ENCODE measurements around the gene PDHX.

PDHX gene

DNA sequence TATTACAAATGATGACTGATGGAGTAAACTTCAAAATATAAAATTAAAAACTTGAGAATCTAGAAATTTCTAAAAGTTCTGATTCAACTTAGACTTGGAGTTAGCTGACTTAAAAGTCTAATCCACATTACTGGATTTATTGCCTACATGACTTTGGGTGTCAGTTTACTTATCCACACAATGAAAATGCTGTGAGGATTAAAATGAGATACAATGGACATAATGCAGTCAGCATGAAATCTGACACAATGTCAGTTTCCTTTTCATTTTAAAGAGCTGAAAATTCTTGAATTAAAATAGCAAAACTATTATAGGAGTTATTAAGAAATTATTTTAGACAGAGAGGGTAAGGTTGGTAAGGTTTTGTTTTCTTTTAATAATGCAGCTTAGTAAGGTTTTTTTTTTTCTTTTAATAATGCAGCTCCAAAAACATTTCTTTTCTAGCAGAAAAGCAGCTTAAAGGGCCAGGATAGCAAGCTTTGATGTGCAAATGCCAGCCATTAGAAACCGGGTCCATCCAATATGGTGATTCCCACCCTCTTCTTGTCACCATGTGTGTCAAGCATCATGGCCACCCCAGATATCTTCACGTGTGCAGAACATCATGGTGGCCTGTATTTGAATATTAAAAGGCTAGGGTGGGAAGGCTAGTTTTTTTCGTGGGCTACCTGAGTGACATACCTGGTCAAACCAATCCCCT lies 19.1 kb upstream of the PDHX start:
- H3K4me3 ChIP-seq (ENCODE audit: control insufficient read depth, low read depth, low read length): no peak overlapping the region
- DNase-seq (ENCODE audit: low read depth): no peak
- TF ChIP-seq, protein P1, sequence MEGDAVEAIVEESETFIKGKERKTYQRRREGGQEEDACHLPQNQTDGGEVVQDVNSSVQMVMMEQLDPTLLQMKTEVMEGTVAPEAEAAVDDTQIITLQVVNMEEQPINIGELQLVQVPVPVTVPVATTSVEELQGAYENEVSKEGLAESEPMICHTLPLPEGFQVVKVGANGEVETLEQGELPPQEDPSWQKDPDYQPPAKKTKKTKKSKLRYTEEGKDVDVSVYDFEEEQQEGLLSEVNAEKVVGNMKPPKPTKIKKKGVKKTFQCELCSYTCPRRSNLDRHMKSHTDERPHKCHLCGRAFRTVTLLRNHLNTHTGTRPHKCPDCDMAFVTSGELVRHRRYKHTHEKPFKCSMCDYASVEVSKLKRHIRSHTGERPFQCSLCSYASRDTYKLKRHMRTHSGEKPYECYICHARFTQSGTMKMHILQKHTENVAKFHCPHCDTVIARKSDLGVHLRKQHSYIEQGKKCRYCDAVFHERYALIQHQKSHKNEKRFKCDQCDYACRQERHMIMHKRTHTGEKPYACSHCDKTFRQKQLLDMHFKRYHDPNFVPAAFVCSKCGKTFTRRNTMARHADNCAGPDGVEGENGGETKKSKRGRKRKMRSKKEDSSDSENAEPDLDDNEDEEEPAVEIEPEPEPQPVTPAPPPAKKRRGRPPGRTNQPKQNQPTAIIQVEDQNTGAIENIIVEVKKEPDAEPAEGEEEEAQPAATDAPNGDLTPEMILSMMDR (conservative IDR thresholded peaks at IDR 0.05; ENCODE audit: control insufficient read depth, insufficient read depth, low read depth, low read length): no peak

DNA sequence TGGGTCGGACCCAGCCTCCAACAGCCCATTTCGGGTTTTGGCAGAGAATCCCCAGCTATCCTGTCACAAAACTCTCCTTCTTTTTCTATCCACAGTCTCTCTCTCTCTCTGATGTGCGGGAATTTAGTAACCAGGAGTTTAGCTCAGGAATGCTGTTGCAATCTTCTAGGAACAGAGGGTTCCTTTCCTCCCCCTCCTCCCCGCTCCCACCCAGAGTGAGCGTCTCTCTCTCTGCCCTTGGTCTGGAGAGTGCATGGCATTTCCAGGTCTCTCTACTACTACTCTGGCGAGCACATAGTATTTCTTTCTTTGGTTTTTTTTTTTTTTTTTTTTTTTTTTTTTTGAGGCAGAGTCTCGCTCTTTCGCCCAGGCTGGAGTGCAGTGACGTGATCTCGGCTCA lies 17.9 kb upstream of the PDHX start:
- TF ChIP-seq, protein P1 (conservative IDR thresholded peaks at IDR 0.05; ENCODE audit: control insufficient read depth, insufficient read depth, low read depth, low read length): no peak
- H3K4me3 ChIP-seq (ENCODE audit: control insufficient read depth, low read depth, low read length): no peak overlapping the region
- DNase-seq (ENCODE audit: low read depth): no peak

GRCh38 chr11:34899633-34900016 lies 16.8 kb upstream of the PDHX start:
- H3K4me3 ChIP-seq (ENCODE audit: control insufficient read depth, low read depth, low read length): no peak overlapping the region
- TF ChIP-seq, protein P1 (conservative IDR thresholded peaks at IDR 0.05; ENCODE audit: control insufficient read depth, insufficient read depth, low read depth, low read length): no peak
- DNase-seq (ENCODE audit: low read depth): no peak

- DNase-seq (ENCODE audit: low read depth): no peak
- TF ChIP-seq, protein P1 (conservative IDR thresholded peaks at IDR 0.05; ENCODE audit: control insufficient read depth, insufficient read depth, low read depth, low read length): no peak
- H3K4me3 ChIP-seq (ENCODE audit: control insufficient read depth, low read depth, low read length): no peak overlapping the region
These were observed 11.9 kb upstream of the PDHX start for GRCh38 chr11:34904421-34904955.

DNA sequence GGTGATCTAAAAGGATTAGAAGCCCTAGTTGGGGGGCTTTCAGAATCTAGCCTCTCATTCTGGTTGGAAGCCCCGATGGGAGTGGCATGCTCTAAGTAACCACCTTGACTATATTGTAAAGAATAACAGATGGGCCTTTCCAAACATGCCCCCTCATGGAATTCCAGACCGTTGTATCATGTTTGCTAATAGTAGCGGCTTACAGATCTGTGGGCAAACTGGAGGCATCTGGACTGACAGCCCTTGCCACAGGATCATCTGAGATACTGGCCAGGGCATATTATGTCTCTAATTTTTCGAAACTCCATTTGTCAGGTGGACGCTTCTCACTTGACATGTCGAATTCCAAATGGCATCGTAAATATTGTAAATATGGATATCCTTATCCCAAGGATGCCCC lies 10.8 kb upstream of the PDHX start:
- TF ChIP-seq, protein P1 (conservative IDR thresholded peaks at IDR 0.05; ENCODE audit: control insufficient read depth, insufficient read depth, low read depth, low read length): no peak
- no peak overlapping the region for H3K4me3 ChIP-seq (ENCODE audit: control insufficient read depth, low read depth, low read length)
- DNase-seq (ENCODE audit: low read depth): no peak

DNA sequence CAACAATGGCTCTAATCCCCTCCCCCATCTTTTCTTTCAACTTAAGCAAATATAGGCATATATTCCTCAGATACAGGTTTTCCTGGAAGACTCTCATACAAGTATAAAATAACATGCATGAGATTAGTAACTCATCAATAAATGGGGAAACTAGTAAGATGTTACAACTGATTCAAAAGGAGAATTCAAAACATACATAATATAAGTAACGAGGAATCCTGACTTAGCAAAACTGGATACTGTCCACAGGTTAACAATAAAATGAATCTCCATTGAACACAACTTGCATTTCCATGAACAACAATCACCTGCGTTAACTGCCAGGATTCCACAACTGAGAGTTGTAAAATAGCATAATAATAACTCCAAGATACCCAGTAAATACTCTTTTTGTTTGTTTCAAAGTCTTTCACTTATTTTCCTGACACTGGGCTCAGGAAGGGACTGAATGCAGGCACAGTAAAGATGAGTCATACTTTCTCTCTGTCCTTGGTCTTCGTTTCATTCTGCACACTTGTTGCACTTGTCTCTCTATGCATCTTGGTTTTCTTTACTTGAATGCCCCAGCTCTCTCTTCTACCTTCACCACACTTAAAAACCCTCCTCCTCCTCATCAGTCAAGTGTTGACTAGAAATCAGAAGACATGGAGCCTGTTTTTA lies 8.4 kb upstream of the PDHX start:
- TF ChIP-seq, protein P1 (conservative IDR thresholded peaks at IDR 0.05; ENCODE audit: control insufficient read depth, insufficient read depth, low read depth, low read length): no peak

More for the DNA sequence above, 8.4 kb upstream of the PDHX start:
- H3K4me3 ChIP-seq (ENCODE audit: control insufficient read depth, low read depth, low read length): no peak overlapping the region
- no peak for DNase-seq (ENCODE audit: low read depth)
